Choroid plexus epithelial cell (primary cell): Measurements from ENCODE around the gene NEO1.

Experiments used
- DNase-seq: peaks from one replicate; pipeline ENCODE4 v3.0.0-alpha.2; 2010; ENCODE audit warnings: low read depth
- H3K4me3 ChIP-seq: 2 replicates; pipeline ENCODE4 v1.5.1; 2011; ENCODE audit warnings: low read depth, mild to moderate bottlenecking, control low read depth, low read length, moderate library complexity
- CTCF ChIP-seq: conservative IDR thresholded peaks from 2 replicates; pipeline ENCODE4 v1.5.1; 2011; ENCODE audit warnings: low read depth, mild to moderate bottlenecking, control low read depth, inconsistent platforms, low read length, moderate library complexity

NEO1 gene

GRCh38 chr15:73338606-73339374 is 286.5 kb downstream of the NEO1 start:
- no peak for DNase-seq
- H3K4me3 ChIP-seq = no peak overlapping the region
- TF ChIP-seq CTCF = no peak

GRCh38 chr15:73340502-73341192 is 288.4 kb downstream of the NEO1 start:
- no peak for TF ChIP-seq CTCF
- no peak for DNase-seq

GRCh38 chr15:73341886-73342600 is 289.8 kb downstream of the NEO1 start:
- DNase-seq = no peak
- TF ChIP-seq CTCF = no peak
- H3K4me3 ChIP-seq = no peak overlapping the region

More at GRCh38 chr15:73340502-73341192, 288.4 kb downstream of the NEO1 start:
- H3K4me3 ChIP-seq = no peak overlapping the region

GRCh38 chr15:73344056-73344455 is 291.8 kb downstream of the NEO1 start:
- no peak overlapping the region for H3K4me3 ChIP-seq
- DNase-seq = no peak
- no peak for TF ChIP-seq CTCF

- H3K4me3 ChIP-seq = no peak overlapping the region
- TF ChIP-seq CTCF = no peak
- no peak for DNase-seq
These were observed 293.4 kb downstream of the NEO1 start for GRCh38 chr15:73345658-73346057.

GRCh38 chr15:73346735-73347312 is 294.6 kb downstream of the NEO1 start:
- DNase-seq = peak; percentile 41
- TF ChIP-seq CTCF = no peak
- H3K4me3 ChIP-seq = no peak overlapping the region
